H9 (cell line): Measurements from ENCODE around the gene STK24. TPM values are rescaled to one million over a fixed set of nuclear protein-coding genes. Genes with fewer than 3 reads are reported as not detected.

Experiments
- DNase-seq: peaks from one replicate; pipeline ENCODE4 v3.0.0-alpha.2; 2017
- H2AFZ ChIP-seq: one replicate; pipeline ENCODE4 v1.6.1; 2013; ENCODE audit warnings: mild to moderate bottlenecking, low read length, control low read depth, moderate library complexity
- H2AK5ac ChIP-seq: 2 replicates; pipeline ENCODE4 v1.6.1; 2013; ENCODE audit warnings: low read length, control low read depth, mixed read lengths; ENCODE audit not compliant: insufficient read length
- H2BK120ac ChIP-seq: one replicate; pipeline ENCODE4 v1.6.1; 2013; ENCODE audit warnings: low read depth, mild to moderate bottlenecking, low read length, control low read depth, inconsistent platforms; ENCODE audit not compliant: poor library complexity, severe bottlenecking
- H2BK12ac ChIP-seq: 2 replicates; pipeline ENCODE4 v1.6.1; 2013; ENCODE audit warnings: low read length, control low read depth, mixed read lengths, low read depth; ENCODE audit not compliant: insufficient read length
- H2BK15ac ChIP-seq: 2 replicates; pipeline ENCODE4 v1.6.1; 2013; ENCODE audit warnings: low read depth, low read length, control low read depth
- H2BK20ac ChIP-seq: one replicate; pipeline ENCODE4 v1.6.1; 2013; ENCODE audit warnings: low read depth, mild to moderate bottlenecking, low read length, control low read depth, inconsistent platforms; ENCODE audit not compliant: poor library complexity, severe bottlenecking
- H2BK5ac ChIP-seq: 2 replicates; pipeline ENCODE4 v1.6.1; 2013; ENCODE audit warnings: low read length, control low read depth, mixed read lengths; ENCODE audit not compliant: insufficient read length
- H3K14ac ChIP-seq: 2 replicates; pipeline ENCODE4 v1.6.1; 2013; ENCODE audit warnings: low read length, control low read depth; ENCODE audit not compliant: insufficient read depth
- H3K18ac ChIP-seq: 2 replicates; pipeline ENCODE4 v1.6.1; 2013; ENCODE audit warnings: low read depth, mild to moderate bottlenecking, mixed read lengths, low read length, control low read depth; ENCODE audit not compliant: insufficient read length
- H3K23ac ChIP-seq: 2 replicates; pipeline ENCODE4 v1.6.1; 2013; ENCODE audit warnings: low read length, control low read depth, mixed read lengths, low read depth; ENCODE audit not compliant: insufficient read length
- H3K23me2 ChIP-seq: 2 replicates; pipeline ENCODE4 v1.6.1; 2013; ENCODE audit warnings: low read depth, mild to moderate bottlenecking, mixed read lengths, low read length, control low read depth; ENCODE audit not compliant: insufficient read length, poor library complexity, severe bottlenecking
- H3K27ac ChIP-seq: 2 replicates; pipeline ENCODE4 v1.5.1; 2013; ENCODE audit warnings: low read length, control low read depth, mixed read lengths, low read depth; ENCODE audit not compliant: insufficient read length
- H3K27me3 ChIP-seq: 2 replicates; pipeline ENCODE4 v1.6.1; 2013; ENCODE audit warnings: low read length, control low read depth, inconsistent platforms; ENCODE audit not compliant: insufficient read depth
- H3K4ac ChIP-seq: 2 replicates; pipeline ENCODE4 v1.6.1; 2013; ENCODE audit warnings: low read depth, mild to moderate bottlenecking, control low read depth, inconsistent platforms, low read length, moderate library complexity
- H3K4me1 ChIP-seq: 2 replicates; pipeline ENCODE4 v1.6.1; 2013; ENCODE audit warnings: low read length, control low read depth, inconsistent platforms; ENCODE audit not compliant: insufficient read depth
- H3K4me2 ChIP-seq: 2 replicates; pipeline ENCODE4 v1.6.1; 2013; ENCODE audit warnings: low read length, control low read depth, mixed read lengths; ENCODE audit not compliant: insufficient read length, insufficient read depth
- H3K56ac ChIP-seq: 2 replicates; pipeline ENCODE4 v1.6.1; 2013; ENCODE audit warnings: low read depth, mild to moderate bottlenecking, mixed read lengths, low read length, control low read depth; ENCODE audit not compliant: insufficient read length
- H3K79me1 ChIP-seq: 2 replicates; pipeline ENCODE4 v1.6.1; 2013; ENCODE audit warnings: low read depth, mild to moderate bottlenecking, moderate library complexity, low read length, control low read depth, inconsistent platforms; ENCODE audit not compliant: insufficient read depth, poor library complexity, severe bottlenecking
- H3K79me2 ChIP-seq: 2 replicates; pipeline ENCODE4 v1.6.1; 2013; ENCODE audit warnings: low read length, control low read depth, inconsistent platforms; ENCODE audit not compliant: insufficient read depth
- H3K9ac ChIP-seq: 2 replicates; pipeline ENCODE4 v1.6.1; 2013; ENCODE audit warnings: low read length, control low read depth, mixed read lengths; ENCODE audit not compliant: insufficient read length; ENCODE audit errors: extremely low read depth
- H3K9me3 ChIP-seq: one replicate; pipeline ENCODE4 v1.6.1; 2013; ENCODE audit warnings: low read depth, low read length, inconsistent platforms; ENCODE audit not compliant: control insufficient read depth
- H3T11ph ChIP-seq: one replicate; pipeline ENCODE4 v1.6.1; 2013; ENCODE audit warnings: mild to moderate bottlenecking, low read length, control low read depth, inconsistent platforms
- H4K20me1 ChIP-seq: one replicate; pipeline ENCODE4 v1.6.1; 2013; ENCODE audit not compliant: control insufficient read depth, insufficient read length, insufficient read depth
- H4K5ac ChIP-seq: 2 replicates; pipeline ENCODE4 v1.6.1; 2013; ENCODE audit warnings: low read depth, mild to moderate bottlenecking, mixed read lengths, low read length, control low read depth; ENCODE audit not compliant: insufficient read length
- H4K8ac ChIP-seq: replicated peaks from 2 replicates; pipeline ENCODE4 v1.6.1; 2013; ENCODE audit warnings: low read length, control low read depth, mixed read lengths, low read depth; ENCODE audit not compliant: insufficient read length
- H4K91ac ChIP-seq: 2 replicates; pipeline ENCODE4 v1.6.1; 2013; ENCODE audit warnings: low read depth, mild to moderate bottlenecking, moderate library complexity, mixed read lengths, low read length, control low read depth; ENCODE audit not compliant: insufficient read length
- H3K27ac Mint-ChIP-seq, 3 experiments: 2 replicates in 2 of 3; 3 replicates in 1 of 3; pipeline ENCODE4 v1.8.0; 2020 to 2021; ENCODE audit warnings: mixed read lengths in 3 of 3, mild to moderate bottlenecking in 1 of 3, moderate library complexity in 1 of 3
- H3K27me3 Mint-ChIP-seq: 2 replicates; pipeline ENCODE4 v1.8.0; 2021; ENCODE audit warnings: low read depth, mild to moderate bottlenecking, moderate library complexity, mixed read lengths
- H3K36me3 Mint-ChIP-seq, 3 experiments: 2 replicates in 2 of 3; 3 replicates in 1 of 3; pipeline ENCODE4 v1.8.0; 2020 to 2021; ENCODE audit warnings: low read depth in 3 of 3, mixed read lengths in 3 of 3; ENCODE audit not compliant: insufficient read depth in 1 of 3
- H3K4me1 Mint-ChIP-seq, 2 experiments: 2 replicates each; pipeline ENCODE4 v1.8.0; 2020; ENCODE audit warnings: mixed read lengths in 2 of 2
- H3K4me3 Mint-ChIP-seq, 2 experiments: 2 replicates in 1 of 2; 3 replicates in 1 of 2; pipeline ENCODE4 v1.8.0; 2020 to 2021; ENCODE audit warnings: mild to moderate bottlenecking in 2 of 2, mixed read lengths in 2 of 2, moderate library complexity in 1 of 2
- H3K9me3 Mint-ChIP-seq, 2 experiments: 2 replicates in 1 of 2; 3 replicates in 1 of 2; pipeline ENCODE4 v1.8.0; 2020; ENCODE audit warnings: mild to moderate bottlenecking in 2 of 2, mixed read lengths in 2 of 2, moderate library complexity in 1 of 2
- WGBS: extraction: QIAGEN DNeasy Blood & Tissue Kit; methylation state at CpG from one replicate; pipeline ENCODE4 v1.1.7; 2013; ENCODE audit warnings: missing lambda C conversion rate, low lambda C conversion rate, mixed read lengths; ENCODE audit not compliant: insufficient read length; ENCODE audit errors: extremely low coverage; 5-methylcytosine and 5-hydroxymethylcytosine counted together
- total RNA-seq: library from RNA; stranded (reverse); gene quantifications from 2 replicates; pipeline ENCODE4 v1.2.1, GENCODE V29; 2021
- TF ChIP-seq, protein P1 (sequence below): fragments of 200-600 bp; sonication (generic); conservative IDR thresholded peaks from 3 replicates; pipeline ENCODE4 v1.8.0; 2021; ENCODE audit warnings: antibody characterized with exemption, mild to moderate bottlenecking

The STK24 gene
- total RNA-seq, 1 experiment from 2014 or later = 134 TPM

DNA sequence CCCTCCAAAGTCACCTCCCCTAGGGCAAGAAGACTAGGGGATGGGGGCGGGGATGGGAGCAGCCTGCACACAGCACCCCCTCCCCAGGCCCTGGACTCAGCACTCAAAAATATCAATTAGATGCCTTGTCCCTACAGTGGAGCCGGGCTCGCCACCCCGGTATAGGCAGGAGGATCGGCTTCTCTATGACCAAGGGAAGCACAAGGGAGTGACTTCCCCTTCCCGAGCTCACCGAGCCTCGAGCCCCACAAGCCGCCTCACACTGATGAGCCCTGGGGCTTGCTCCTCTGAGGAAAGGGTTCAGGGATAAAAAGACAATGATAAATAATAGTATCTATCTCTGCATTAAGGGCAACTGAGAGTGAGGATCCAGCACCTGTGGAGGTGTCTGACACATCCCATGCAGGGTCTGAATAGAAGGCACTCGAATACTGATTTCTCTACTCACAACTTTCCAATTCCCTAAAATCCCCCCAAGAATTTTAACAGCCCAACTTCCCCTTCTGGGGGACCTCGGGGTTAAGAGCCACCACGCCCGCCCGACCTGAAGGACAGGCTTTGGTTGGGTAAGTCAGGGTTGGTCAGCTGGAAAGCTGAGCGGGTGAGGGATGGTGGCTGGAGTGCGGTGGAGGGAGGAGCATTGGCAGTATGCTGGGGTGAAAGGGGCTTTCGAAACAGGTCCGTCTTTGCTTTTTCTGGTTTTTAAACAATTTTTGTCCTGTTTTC is 51.3 kb downstream of the STK24 start:
- no peak overlapping the region for H3K27ac ChIP-seq
- H2BK20ac ChIP-seq = no peak overlapping the region
- no peak overlapping the region; a peak in 1 of 7 replicates for H3K27ac Mint-ChIP-seq
- H2BK12ac ChIP-seq = no peak overlapping the region
- no CpG with 5 or more reads among the region's 18 CpGs for WGBS
- no peak overlapping the region for H4K5ac ChIP-seq
- H3T11ph ChIP-seq = no peak overlapping the region
- peaks cover 3% of the 10 kb centered on the region for H4K20me1 ChIP-seq
- H4K91ac ChIP-seq = no peak overlapping the region
- peaks cover 23% of the 10 kb centered on the region for H3K79me1 ChIP-seq
- no peak overlapping the region for H3K18ac ChIP-seq
- H3K4ac ChIP-seq = no peak overlapping the region
- H2AK5ac ChIP-seq = no peak overlapping the region
- no peak overlapping the region for H3K56ac ChIP-seq
- TF ChIP-seq, protein P1, sequence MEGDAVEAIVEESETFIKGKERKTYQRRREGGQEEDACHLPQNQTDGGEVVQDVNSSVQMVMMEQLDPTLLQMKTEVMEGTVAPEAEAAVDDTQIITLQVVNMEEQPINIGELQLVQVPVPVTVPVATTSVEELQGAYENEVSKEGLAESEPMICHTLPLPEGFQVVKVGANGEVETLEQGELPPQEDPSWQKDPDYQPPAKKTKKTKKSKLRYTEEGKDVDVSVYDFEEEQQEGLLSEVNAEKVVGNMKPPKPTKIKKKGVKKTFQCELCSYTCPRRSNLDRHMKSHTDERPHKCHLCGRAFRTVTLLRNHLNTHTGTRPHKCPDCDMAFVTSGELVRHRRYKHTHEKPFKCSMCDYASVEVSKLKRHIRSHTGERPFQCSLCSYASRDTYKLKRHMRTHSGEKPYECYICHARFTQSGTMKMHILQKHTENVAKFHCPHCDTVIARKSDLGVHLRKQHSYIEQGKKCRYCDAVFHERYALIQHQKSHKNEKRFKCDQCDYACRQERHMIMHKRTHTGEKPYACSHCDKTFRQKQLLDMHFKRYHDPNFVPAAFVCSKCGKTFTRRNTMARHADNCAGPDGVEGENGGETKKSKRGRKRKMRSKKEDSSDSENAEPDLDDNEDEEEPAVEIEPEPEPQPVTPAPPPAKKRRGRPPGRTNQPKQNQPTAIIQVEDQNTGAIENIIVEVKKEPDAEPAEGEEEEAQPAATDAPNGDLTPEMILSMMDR = no peak
- H3K9ac ChIP-seq = no peak overlapping the region
- no peak overlapping the region for H2BK5ac ChIP-seq
- H3K14ac ChIP-seq = no peak overlapping the region
- H3K23ac ChIP-seq = no peak overlapping the region
- no peak overlapping the region for H4K8ac ChIP-seq
- H2AFZ ChIP-seq = no peak overlapping the region
- no peak for DNase-seq
- H3K4me1 ChIP-seq = peaks cover 13% of the 10 kb centered on the region; the same call in 1 of the 2 replicates
- H3K36me3 Mint-ChIP-seq = peaks cover 0 to 1% (median 0%) of the 10 kb centered on the region in 3 experiments; a peak in 2 of 7 replicates
- H3K27me3 ChIP-seq = no peaks in the 10 kb centered on the region
- H3K9me3 ChIP-seq = no peaks in the 10 kb centered on the region
- no peaks in the 10 kb centered on the region for H3K23me2 ChIP-seq
- H2BK120ac ChIP-seq = no peak overlapping the region
- no peak overlapping the region for H2BK15ac ChIP-seq
- H3K4me2 ChIP-seq = no peak overlapping the region
- no peak overlapping the region for H3K4me3 Mint-ChIP-seq
- no peaks in the 10 kb centered on the region for H3K27me3 Mint-ChIP-seq
- H3K9me3 Mint-ChIP-seq = no peaks in the 10 kb centered on the region; a peak in 1 of 5 replicates
- peaks cover 70% of the 10 kb centered on the region; the same call in 1 of the 2 replicates for H3K79me2 ChIP-seq
- H3K4me1 Mint-ChIP-seq = peaks cover 86 to 90% of the 10 kb centered on the region in 2 experiments
